ENCODE data around the gene TNKS1BP1.
"Not testable (repeated sequence)": the region's sequence is repeated elsewhere in the genome, so short reads cannot be mapped to it uniquely, and the experiment has no call there.

TNKS1BP1 gene

GRCh38 chr11:57356268-57356667 lies 31.5 kb upstream of the TNKS1BP1 start:
- DNase-seq, result no peak

GRCh38 chr11:57354699-57355098 lies 29.9 kb upstream of the TNKS1BP1 start:
- DNase-seq, result peak in 1 of 56 donors; percentile 2

GRCh38 chr11:57353852-57354251 lies 29.1 kb upstream of the TNKS1BP1 start:
- no peak for DNase-seq

GRCh38 chr11:57353446-57353845 lies 28.7 kb upstream of the TNKS1BP1 start:
- DNase-seq, result peak in 1 of 56 donors; percentile 19

- no peak for DNase-seq
Observed at GRCh38 chr11:57353036-57353435, 28.3 kb upstream of the TNKS1BP1 start.

GRCh38 chr11:57349491-57350274 lies 24.9 kb upstream of the TNKS1BP1 start:
- peak in 41 of 56 donors; percentile 5 to 81 (median 28) for DNase-seq

GRCh38 chr11:57348636-57349313 lies 24.0 kb upstream of the TNKS1BP1 start:
- DNase-seq, result no peak

GRCh38 chr11:57348052-57348451 lies 23.3 kb upstream of the TNKS1BP1 start:
- DNase-seq, result no peak

GRCh38 chr11:57347336-57347735 lies 22.6 kb upstream of the TNKS1BP1 start:
- DNase-seq, result no peak

- DNase-seq, result peak in 48 of 56 donors; percentile 9 to 82 (median 34)
Observed at GRCh38 chr11:57345555-57346211, 20.9 kb upstream of the TNKS1BP1 start.

- DNase-seq, result no peak
Observed at GRCh38 chr11:57344826-57345225, 20.1 kb upstream of the TNKS1BP1 start.

GRCh38 chr11:57343825-57344224 lies 19.1 kb upstream of the TNKS1BP1 start:
- DNase-seq, result no peak

- DNase-seq, result peak in 1 of 56 donors; percentile 10
Observed at GRCh38 chr11:57342702-57343101, 17.9 kb upstream of the TNKS1BP1 start.

- no peak for DNase-seq
Observed at GRCh38 chr11:57341250-57341808, 16.6 kb upstream of the TNKS1BP1 start.

- no peak for DNase-seq
Observed at GRCh38 chr11:57340039-57340615, 15.4 kb upstream of the TNKS1BP1 start.

- DNase-seq, result no peak
Observed at GRCh38 chr11:57339328-57339727, 14.6 kb upstream of the TNKS1BP1 start.

- no peak for DNase-seq
Observed at GRCh38 chr11:57338142-57338541, 13.4 kb upstream of the TNKS1BP1 start, which contains the start of gene P2RX3. Gene P2RX3, plus strand, starts transcription at chr11:57338352. Its CDS starts 199 bp downstream, at chr11:57338551.

GRCh38 chr11:57336856-57337255 lies 12.1 kb upstream of the TNKS1BP1 start:
- DNase-seq, result not testable (repeated sequence)

GRCh38 chr11:57336111-57336666 lies 11.4 kb upstream of the TNKS1BP1 start:
- DNase-seq, result no peak

GRCh38 chr11:57335343-57336110 lies 10.8 kb upstream of the TNKS1BP1 start, which contains the start of gene SSRP1:
Gene SSRP1, minus strand, starts transcription at chr11:57335892. Its CDS starts 771 bp downstream, at chr11:57335121.
- DNase-seq, result peak in 55 of 56 donors; percentile 45 to 91 (median 80)

Data from amygdala (tissue), 56 donors.